Panc1 (cell line): ENCODE results near the gene CACNA1B.

Experiments
- POLR2AphosphoS5 ChIP-seq: IDR thresholded peaks from 2 replicates; pipeline ENCODE4 v1.6.1; 2012; ENCODE audit warnings: mild to moderate bottlenecking, low read depth, low read length, moderate library complexity
- SIN3A ChIP-seq: IDR thresholded peaks from 2 replicates; pipeline ENCODE4 v1.6.1; 2012; ENCODE audit warnings: low read depth, mild to moderate bottlenecking, low read length, moderate library complexity, borderline replicate concordance; ENCODE audit not compliant: insufficient read depth
- TCF7L2 ChIP-seq: IDR thresholded peaks from 2 replicates; pipeline ENCODE4 v1.6.1; 2011; ENCODE audit warnings: mild to moderate bottlenecking, low read depth, low read length, inconsistent platforms
- TF ChIP-seq, protein P1 (sequence below): fragments of 450-650 bp; IDR thresholded peaks from 2 replicates; pipeline ENCODE4 v1.5.1; 2017; ENCODE audit warnings: mild to moderate bottlenecking
- TF ChIP-seq, protein P2 (sequence below), 2 experiments: IDR thresholded peaks; 2 replicates each; pipeline ENCODE4 v1.6.1; 2011 to 2012; ENCODE audit warnings: low read depth in 2 of 2, control low read depth in 1 of 2, low read length in 1 of 2, mild to moderate bottlenecking in 1 of 2, moderate library complexity in 1 of 2; ENCODE audit not compliant: insufficient read depth in 1 of 2

DNA sequence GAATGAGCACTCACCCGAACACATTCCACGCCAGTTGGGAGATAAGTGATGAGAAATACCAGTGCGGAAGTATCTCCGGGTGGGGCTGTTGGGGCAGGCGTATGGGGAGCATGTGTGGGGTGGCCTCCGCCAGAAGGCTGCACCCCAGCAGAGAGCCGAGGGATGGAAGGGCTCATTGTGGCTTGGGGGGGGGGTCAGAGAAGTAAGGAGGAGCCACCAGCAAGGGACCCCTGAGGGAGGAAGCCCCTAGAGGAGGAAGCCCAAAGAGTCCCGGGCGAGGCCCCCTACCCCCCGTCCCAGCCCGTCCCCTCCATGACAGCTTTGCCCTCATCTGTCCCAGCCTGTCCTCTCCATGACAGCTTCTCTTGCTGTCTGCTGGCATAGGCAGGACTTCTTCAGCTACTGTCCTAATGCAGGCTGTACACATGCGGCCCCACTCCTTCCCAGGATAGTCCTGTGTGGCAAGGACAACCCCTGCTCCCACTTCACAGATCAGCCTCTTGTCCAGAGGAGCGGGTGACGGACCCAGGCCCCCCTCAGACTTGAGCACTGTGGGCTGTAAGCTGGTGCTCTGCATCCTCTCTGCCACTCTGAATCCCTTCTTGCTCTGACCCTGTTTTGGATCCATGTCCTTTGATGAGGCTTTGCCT, 239.6 kb downstream of the CACNA1B start:
- TF ChIP-seq, protein P1, sequence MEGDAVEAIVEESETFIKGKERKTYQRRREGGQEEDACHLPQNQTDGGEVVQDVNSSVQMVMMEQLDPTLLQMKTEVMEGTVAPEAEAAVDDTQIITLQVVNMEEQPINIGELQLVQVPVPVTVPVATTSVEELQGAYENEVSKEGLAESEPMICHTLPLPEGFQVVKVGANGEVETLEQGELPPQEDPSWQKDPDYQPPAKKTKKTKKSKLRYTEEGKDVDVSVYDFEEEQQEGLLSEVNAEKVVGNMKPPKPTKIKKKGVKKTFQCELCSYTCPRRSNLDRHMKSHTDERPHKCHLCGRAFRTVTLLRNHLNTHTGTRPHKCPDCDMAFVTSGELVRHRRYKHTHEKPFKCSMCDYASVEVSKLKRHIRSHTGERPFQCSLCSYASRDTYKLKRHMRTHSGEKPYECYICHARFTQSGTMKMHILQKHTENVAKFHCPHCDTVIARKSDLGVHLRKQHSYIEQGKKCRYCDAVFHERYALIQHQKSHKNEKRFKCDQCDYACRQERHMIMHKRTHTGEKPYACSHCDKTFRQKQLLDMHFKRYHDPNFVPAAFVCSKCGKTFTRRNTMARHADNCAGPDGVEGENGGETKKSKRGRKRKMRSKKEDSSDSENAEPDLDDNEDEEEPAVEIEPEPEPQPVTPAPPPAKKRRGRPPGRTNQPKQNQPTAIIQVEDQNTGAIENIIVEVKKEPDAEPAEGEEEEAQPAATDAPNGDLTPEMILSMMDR = no peak
- TF ChIP-seq TCF7L2 (no peak), POLR2AphosphoS5 (no peak), SIN3A (no peak)
- TF ChIP-seq, protein P2, sequence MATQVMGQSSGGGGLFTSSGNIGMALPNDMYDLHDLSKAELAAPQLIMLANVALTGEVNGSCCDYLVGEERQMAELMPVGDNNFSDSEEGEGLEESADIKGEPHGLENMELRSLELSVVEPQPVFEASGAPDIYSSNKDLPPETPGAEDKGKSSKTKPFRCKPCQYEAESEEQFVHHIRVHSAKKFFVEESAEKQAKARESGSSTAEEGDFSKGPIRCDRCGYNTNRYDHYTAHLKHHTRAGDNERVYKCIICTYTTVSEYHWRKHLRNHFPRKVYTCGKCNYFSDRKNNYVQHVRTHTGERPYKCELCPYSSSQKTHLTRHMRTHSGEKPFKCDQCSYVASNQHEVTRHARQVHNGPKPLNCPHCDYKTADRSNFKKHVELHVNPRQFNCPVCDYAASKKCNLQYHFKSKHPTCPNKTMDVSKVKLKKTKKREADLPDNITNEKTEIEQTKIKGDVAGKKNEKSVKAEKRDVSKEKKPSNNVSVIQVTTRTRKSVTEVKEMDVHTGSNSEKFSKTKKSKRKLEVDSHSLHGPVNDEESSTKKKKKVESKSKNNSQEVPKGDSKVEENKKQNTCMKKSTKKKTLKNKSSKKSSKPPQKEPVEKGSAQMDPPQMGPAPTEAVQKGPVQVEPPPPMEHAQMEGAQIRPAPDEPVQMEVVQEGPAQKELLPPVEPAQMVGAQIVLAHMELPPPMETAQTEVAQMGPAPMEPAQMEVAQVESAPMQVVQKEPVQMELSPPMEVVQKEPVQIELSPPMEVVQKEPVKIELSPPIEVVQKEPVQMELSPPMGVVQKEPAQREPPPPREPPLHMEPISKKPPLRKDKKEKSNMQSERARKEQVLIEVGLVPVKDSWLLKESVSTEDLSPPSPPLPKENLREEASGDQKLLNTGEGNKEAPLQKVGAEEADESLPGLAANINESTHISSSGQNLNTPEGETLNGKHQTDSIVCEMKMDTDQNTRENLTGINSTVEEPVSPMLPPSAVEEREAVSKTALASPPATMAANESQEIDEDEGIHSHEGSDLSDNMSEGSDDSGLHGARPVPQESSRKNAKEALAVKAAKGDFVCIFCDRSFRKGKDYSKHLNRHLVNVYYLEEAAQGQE (IDR thresholded peaks at IDR 0.05; ENCODE audit: insufficient read depth in 1 of 2, low read depth in 2 of 2, low read length in 1 of 2) = no peak
